HG03045 (cell line): ENCODE results near the gene DGKG.

Experiments used
- ATAC-seq: cut with Tn5 transposase; IDR thresholded peaks from one replicate; pipeline ENCODE4 v1.9.1; 2021; ENCODE audit warnings: mild to moderate bottlenecking, moderate library complexity; ENCODE audit not compliant: unreplicated experiment

The DGKG gene

DNA sequence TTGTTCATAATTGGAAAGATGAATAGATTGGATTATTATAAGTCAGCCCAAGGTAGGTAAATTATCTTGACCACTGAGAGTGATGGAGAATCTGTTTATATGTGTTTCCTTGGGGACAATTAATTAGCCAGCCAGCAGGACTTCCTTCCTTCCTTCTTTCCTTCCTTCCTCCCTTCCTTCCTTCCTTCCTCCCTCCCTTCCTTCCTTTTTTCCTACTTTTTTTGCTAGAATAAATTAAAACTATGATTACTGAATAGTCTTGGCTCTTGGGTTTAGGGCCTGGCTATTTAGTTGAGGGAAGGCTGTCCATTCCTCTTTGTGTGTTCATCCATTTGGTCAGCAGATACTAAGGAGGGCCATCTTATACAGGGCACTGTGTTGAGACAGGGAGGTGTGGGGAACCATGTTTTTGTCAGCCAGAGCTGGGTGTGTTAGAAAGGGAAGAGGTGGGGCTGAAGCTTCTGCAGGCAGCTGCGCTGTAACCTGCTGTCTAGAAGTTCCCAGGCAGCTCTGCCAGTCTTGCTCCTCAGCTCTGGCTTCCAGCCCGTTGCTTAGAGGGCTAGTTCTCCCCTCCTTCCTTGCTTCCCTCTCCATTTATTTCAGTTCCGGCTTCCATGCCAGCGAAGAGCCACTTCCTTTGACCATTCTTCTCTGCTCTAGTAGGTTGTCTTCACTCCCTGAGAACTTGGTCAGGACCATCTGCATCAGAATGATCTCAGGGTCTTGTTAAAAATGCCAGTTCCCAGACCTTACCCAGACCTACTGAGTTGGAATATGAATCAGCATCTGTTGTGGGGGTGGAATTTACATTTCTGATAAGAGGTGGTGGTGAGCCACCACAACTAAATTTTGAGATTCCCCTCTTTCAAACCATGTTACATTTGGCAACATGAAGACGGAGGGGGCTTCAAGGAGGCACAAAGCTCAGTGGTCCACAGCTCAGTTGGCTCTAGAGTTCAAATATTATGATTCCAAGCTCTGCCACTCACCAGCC, 113.9 kb downstream of the DGKG start:
- no peak for ATAC-seq

GRCh38 chr3:186246941-186247340, 115.1 kb downstream of the DGKG start:
- ATAC-seq = no peak

DNA sequence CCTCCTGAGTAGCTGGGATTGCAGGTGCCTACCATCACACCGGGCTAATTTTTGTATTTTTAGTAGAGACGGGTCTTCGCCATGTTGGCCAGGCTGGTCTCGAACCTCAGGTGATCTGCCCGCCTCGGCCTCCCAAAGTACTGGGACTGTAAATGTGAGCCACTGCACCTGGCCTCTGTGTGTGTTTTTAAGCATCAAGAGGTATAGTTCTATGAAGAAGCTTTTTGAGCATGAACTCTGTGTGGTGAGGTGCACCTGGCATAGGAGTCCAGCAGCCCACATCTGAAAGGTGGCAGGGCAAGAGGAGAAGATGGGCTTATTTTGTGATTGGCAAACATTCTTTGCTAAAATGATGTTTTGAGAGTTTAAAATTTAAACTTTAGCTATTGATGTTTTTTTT, 118.0 kb downstream of the DGKG start:
- ATAC-seq = no peak

DNA sequence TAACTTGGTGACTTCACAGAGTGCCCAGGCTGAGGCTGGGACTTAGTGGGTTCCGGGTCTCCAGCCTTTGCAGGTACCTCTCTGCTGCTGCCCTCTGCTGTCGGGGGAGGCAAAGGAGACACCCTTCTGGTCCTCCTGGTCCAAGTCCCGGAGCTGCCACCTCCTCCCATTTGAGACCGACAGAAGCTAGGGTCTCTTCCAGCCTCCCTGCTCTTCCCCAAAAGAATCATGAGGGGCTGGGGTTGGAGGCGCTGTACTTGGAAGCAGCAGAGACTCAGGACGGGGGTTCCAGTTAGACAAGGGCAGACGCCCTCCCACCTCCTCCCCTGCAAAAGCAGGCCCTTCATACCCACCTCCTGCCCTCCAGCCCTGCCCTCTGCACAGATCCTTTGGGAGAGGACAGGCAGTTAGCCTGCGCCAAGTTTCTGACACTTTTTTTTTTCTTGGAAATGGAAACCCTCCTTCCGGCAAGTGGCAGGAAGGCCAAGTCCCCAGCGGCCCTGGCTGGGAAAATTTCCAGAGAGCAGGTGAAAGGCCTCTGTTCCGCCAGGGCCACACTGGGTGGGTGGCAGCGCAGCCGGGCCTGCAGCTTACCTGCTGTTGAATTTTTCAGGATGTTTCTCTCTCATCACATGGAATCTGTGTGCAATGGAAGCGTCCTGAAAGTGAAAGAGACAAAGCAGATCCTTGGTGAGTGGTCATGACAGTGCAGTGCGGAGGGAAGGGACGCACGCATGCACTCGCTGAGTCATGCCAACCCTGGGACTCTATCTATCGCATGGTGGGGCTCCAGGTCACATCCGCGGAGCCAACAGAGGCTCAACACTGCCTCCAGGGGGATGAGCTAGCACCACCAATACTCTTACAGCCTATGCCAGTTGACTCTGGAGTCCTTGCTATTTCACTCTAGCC, 119.9 kb downstream of the DGKG start:
- peak; percentile 85 for ATAC-seq

GRCh38 chr3:186239321-186239720, 122.7 kb downstream of the DGKG start:
- ATAC-seq = no peak

- ATAC-seq = no peak
Observed at GRCh38 chr3:186237915-186238314, 124.1 kb downstream of the DGKG start.

DNA sequence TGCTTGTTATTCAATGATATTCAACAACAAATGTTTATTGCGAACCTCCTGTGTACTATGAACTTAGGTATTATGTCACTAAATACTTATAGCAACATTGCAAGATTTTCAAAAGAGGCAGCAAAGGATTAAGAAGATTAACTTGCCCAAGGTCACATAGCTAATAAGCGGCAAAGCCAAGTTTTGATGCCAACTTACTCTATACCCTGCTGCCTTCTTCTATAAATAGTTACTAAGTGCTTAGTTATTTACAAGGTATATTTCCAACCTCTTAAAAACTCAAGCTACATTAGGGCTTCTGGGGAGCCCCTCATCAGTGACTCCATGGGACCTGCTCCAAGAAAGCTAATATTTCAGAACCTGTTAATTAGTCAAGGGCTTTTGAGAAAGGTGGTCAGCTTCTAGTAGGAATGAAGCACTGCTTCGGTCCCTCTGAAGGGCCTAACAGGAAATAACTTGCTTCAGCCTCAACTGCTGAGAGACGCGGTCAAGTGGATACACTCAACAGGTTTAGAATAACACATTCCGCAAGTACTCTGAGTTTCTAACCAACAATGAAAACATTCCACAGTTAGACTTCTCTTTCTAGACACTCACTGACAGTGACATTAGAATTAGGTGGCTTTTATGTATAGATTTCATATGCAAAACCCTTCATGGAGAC, 125.5 kb downstream of the DGKG start:
- ATAC-seq = no peak

DNA sequence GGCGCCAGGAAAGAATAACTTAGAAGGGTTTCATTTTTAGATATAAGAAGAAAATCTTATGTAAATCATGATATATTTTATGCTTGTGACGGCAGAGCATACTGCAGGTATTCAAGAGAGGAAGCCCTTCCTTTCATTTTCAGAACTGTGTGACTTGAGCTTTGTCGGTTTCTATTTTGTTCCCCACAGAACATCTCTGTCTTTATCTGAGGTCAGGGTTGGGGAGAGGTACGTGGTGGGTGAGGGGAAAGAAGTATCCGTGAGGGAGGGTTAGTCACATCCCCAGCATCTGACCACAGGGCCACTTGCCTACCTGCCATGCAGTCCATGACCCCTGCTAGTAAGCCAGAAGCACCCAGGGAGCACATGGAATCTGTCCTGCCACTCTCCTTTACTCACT, 126.5 kb downstream of the DGKG start:
- ATAC-seq = peak; percentile 69

DNA sequence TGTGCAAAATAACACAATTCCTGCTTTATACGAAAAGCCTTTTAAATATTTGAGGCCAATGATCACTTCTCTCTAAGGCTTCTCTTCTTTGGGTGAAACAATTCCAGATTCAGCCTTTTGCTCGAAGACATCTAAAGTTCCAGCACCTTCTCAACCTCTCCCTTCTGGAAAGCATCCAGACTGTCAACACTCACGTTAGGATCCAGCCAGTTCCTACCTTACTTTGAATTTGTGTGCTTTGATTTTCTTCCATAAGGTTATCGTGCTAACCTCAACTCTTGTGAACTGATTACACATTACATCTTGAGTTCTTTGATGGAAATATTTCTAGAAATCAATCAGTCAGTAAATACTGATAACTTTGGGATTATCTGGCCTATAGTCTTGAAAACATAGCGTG, 127.9 kb downstream of the DGKG start:
- no peak for ATAC-seq

DNA sequence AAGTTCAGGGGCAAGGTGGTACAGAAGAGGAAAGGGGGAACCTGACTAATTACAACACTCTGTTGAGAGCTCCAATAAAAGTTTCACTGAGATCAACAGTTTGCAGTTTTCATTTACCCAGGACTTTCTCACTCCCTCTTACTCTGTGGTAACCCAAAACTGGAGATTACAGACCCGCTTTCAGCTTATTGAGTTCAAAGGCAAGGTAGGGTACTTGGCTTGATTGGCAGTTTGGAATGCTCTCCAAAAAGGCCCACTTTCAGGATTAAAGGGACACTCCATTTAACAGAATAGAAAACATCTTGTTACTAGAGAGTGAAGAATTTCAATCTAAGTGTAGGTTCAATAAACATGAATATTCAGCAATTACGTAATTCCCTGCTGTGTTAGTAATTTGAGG, 135.6 kb downstream of the DGKG start:
- no peak for ATAC-seq

- ATAC-seq = peak; percentile 69
Observed at GRCh38 chr3:186225603-186226002, 136.4 kb downstream of the DGKG start.

GRCh38 chr3:186224041-186224610, 137.9 kb downstream of the DGKG start:
- ATAC-seq = no peak

DNA sequence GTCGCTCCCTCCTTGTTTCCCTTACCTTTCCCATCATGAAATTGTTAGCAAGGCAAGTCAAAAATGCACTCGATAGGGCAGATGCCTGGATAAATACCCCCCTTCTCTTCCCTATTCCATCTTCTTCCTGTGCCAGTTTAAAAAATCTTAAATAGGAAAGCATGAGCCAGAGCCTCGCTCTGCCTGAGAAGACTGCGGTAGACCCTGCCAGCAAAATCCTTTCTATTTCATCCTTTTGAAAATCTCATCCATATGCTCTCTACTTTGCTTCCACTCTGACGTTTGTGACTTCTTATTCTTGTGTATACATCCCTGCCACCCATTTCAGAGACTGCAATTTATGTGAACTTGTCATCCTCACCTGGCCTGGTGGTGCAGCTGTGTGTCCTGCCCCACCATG, 138.6 kb downstream of the DGKG start:
- ATAC-seq = no peak

GRCh38 chr3:186221760-186222378, 140.2 kb downstream of the DGKG start:
- no peak for ATAC-seq

DNA sequence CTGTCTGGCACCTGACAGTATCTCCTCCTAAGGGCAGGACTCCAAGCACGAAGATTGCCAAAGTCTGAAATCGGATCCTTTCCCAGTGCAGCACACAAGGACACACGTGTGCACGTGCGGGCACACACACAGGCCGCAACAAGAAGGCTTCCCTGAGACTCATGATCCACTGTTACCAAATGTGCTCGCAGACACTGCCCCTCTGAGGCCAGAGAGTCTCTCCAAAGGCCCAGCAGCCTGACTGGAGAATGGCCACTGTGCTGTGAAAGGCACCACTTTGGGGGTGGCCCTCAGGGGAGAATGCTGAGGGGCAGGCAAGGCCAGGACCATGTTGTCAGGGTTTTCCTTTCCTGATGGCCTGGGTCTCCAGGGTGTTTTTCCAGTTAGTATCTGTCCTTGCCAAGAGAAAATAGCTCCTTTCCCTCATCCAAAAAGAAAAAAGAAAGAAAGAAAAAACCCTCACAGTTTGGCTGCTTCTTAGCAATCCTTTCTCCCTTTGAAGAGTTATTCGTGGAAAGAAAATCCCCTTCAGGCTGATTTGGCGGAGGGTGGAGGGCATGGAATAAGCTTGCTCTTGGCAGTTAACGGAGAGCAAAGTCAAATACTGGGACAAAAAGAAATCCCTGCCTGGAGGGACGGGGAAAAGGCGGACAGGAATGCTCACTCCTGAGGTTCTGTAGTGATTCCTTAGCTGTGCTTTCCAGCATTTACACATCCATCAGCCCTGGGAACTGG, 141.0 kb downstream of the DGKG start:
- ATAC-seq = no peak

GRCh38 chr3:186220365-186220764, 141.7 kb downstream of the DGKG start:
- no peak for ATAC-seq

GRCh38 chr3:186219211-186219638, 142.8 kb downstream of the DGKG start:
- no peak for ATAC-seq

- no peak for ATAC-seq
Observed at GRCh38 chr3:186218421-186218820, 143.6 kb downstream of the DGKG start.

- peak; percentile 74 for ATAC-seq
Observed at GRCh38 chr3:186217820-186218164, 144.2 kb downstream of the DGKG start.
